ENCODE data around the gene ZNF335.

DNA sequence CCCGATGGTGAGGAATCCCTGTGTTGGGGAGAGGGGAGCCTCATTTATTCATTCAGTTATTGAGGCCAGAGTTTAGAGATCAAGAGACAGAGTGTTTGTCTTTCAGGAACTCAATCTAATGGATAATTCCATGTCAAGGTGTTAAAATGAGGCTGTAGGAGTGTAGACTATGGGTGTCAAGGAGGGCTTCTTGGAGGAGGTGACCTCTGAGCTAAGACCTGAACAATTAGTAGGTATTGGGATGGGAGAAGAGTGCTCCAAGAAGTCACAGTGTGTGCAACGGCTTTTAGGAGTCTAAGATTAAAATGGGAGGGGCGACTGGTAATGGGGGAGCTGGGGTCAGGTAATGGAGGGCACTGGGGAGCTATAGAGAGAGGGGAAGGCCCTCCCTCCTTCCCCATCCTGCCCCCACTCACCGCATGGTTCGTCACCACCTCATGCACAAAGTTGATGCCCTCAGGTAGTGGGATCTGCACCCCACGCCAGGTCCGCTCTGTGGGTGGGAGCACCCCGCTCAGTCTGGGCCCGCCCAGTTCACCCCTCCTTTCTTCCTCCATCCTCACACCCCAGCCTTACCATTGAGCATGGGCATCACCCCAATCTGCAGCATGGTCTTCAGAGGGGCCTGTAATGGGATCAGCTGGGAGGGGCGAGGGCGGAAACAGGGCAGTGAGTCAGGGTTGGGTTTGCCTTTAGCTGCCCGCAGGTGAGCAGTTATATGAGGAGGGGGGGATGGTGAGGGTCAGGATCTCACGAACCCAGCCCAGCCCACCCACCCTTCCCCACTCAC, 72.8 kb downstream of the ZNF335 start:
- TF ChIP-seq CTCF (IDR thresholded peaks at IDR 0.05) (no peak), POLR2A (IDR thresholded peaks at IDR 0.05) (no peak)

Data from breast epithelium (tissue), 3 donors.